IMR-90 (cell line): ENCODE measurements around the gene AMIGO3. TPM values are rescaled to one million over a fixed set of nuclear protein-coding genes. Genes with fewer than 3 reads are reported as not detected.

ENCODE experiments used
- ATAC-seq: fragments of 200-7000 bp; cut with Tn5 transposase; 2 replicates; pipeline ENCODE4 v1.9.1; 2020; ENCODE audit warnings: low read depth, mild to moderate bottlenecking, moderate library complexity
- BruUV-seq: library from RNA; stranded (reverse); fragments of 400-500 nt; replicated peaks from 2 replicates; lab custom pipeline; 2021; lab: Mats Ljungman, UMichigan
- CTCF ChIA-PET: fragments of 300-600 bp; formaldehyde crosslinking; extraction: SDS; loops from one replicate; lab custom pipeline; 2021; ENCODE audit warnings: antibody characterized with exemption; lab: Yijun Ruan, JAX
- POLR2A ChIA-PET: fragments of 300-600 bp; sonication (Branson Sonifier 250); formaldehyde crosslinking; loops from one replicate; lab custom pipeline; 2022; ENCODE audit warnings: antibody characterized with exemption; ENCODE audit not compliant: unreplicated experiment; lab: Charles Lee
- DNase-seq: peaks from one replicate; pipeline ENCODE4 v3.0.0; 2013
- H2AFZ ChIP-seq: replicated peaks from 2 replicates; pipeline ENCODE3; 2013; ENCODE audit warnings: low read length, mild to moderate bottlenecking; ENCODE audit not compliant: poor library complexity
- H2AK5ac ChIP-seq: 2 replicates; pipeline ENCODE4 v1.6.1; 2013; ENCODE audit warnings: low read depth, low read length, inconsistent platforms
- H2AK9ac ChIP-seq: replicated peaks from 2 replicates; pipeline ENCODE3; 2013; ENCODE audit warnings: mild to moderate bottlenecking, low read depth, low read length, moderate library complexity; ENCODE audit not compliant: poor library complexity
- H2BK120ac ChIP-seq: 2 replicates; pipeline ENCODE4 v1.6.1; 2013; ENCODE audit warnings: low read depth, low read length, inconsistent platforms
- H2BK15ac ChIP-seq: 3 replicates; pipeline ENCODE4 v1.6.1; 2013; ENCODE audit warnings: low read depth, low read length, inconsistent platforms
- H2BK20ac ChIP-seq: 2 replicates; pipeline ENCODE4 v1.6.1; 2013; ENCODE audit warnings: low read depth, mild to moderate bottlenecking, inconsistent platforms, low read length, moderate library complexity
- H2BK5ac ChIP-seq: 2 replicates; pipeline ENCODE4 v1.6.1; 2013; ENCODE audit warnings: mild to moderate bottlenecking, low read depth, low read length, inconsistent platforms; ENCODE audit not compliant: poor library complexity, severe bottlenecking
- H3K14ac ChIP-seq: replicated peaks from 2 replicates; pipeline ENCODE4 v1.6.1; 2013; ENCODE audit warnings: low read depth, low read length, inconsistent platforms
- H3K18ac ChIP-seq: 2 replicates; pipeline ENCODE4 v1.6.1; 2013; ENCODE audit warnings: low read depth, low read length, control low read depth
- H3K23ac ChIP-seq: 2 replicates; pipeline ENCODE4 v1.6.1; 2013; ENCODE audit warnings: low read depth, low read length, inconsistent platforms
- H3K27ac ChIP-seq: 2 replicates; pipeline ENCODE4 v1.5.1; 2013; ENCODE audit warnings: mild to moderate bottlenecking, control low read depth, low read length; ENCODE audit not compliant: insufficient read depth
- H3K27me3 ChIP-seq: 2 replicates; pipeline ENCODE4 v1.6.1; 2013; ENCODE audit warnings: low read length; ENCODE audit not compliant: control insufficient read depth, insufficient read depth
- H3K36me3 ChIP-seq: 2 replicates; pipeline ENCODE4 v1.6.1; 2013; ENCODE audit warnings: low read length, mixed read lengths; ENCODE audit not compliant: control insufficient read depth, insufficient read depth
- H3K4ac ChIP-seq: 2 replicates; pipeline ENCODE4 v1.6.1; 2013; ENCODE audit warnings: low read depth, low read length, inconsistent platforms
- H3K4me1 ChIP-seq: 2 replicates; pipeline ENCODE4 v1.6.1; 2013; ENCODE audit warnings: low read length, mixed read lengths; ENCODE audit not compliant: control insufficient read depth, insufficient read depth
- H3K4me2 ChIP-seq: 2 replicates; pipeline ENCODE4 v1.6.1; 2013; ENCODE audit warnings: low read depth, mild to moderate bottlenecking, control low read depth, low read length, moderate library complexity
- H3K4me3 ChIP-seq: 2 replicates; pipeline ENCODE4 v1.5.1; 2013; ENCODE audit warnings: low read depth, mild to moderate bottlenecking, control low read depth, low read length, moderate library complexity; ENCODE audit not compliant: insufficient read depth
- H3K56ac ChIP-seq: 2 replicates; pipeline ENCODE4 v1.6.1; 2013; ENCODE audit warnings: low read length, inconsistent platforms; ENCODE audit not compliant: insufficient read depth; ENCODE audit errors: extremely low read depth
- H3K79me1 ChIP-seq, 2 experiments: 2 replicates each; pipeline ENCODE4 v1.6.1; 2013; ENCODE audit warnings: low read length in 2 of 2, inconsistent platforms in 1 of 2, low read depth in 1 of 2
- H3K9ac ChIP-seq: 2 replicates; pipeline ENCODE4 v1.6.1; 2013; ENCODE audit warnings: low read depth, low read length, control low read depth
- H3K9me1 ChIP-seq: 2 replicates; pipeline ENCODE4 v1.6.1; 2013; ENCODE audit warnings: low read length, inconsistent platforms; ENCODE audit not compliant: insufficient read depth
- H3K9me3 ChIP-seq: 2 replicates; pipeline ENCODE4 v1.6.1; 2013; ENCODE audit warnings: low read length; ENCODE audit not compliant: control insufficient read depth, insufficient read depth
- H4K20me1 ChIP-seq: 2 replicates; pipeline ENCODE4 v1.6.1; 2013; ENCODE audit warnings: low read length, inconsistent platforms; ENCODE audit not compliant: insufficient read depth
- H4K5ac ChIP-seq: 2 replicates; pipeline ENCODE4 v1.6.1; 2013; ENCODE audit warnings: mild to moderate bottlenecking, low read depth, low read length, control low read depth
- H4K8ac ChIP-seq, 2 experiments: 2 replicates each; pipeline ENCODE4 v1.6.1; 2013; ENCODE audit warnings: low read depth in 2 of 2, low read length in 2 of 2, control low read depth in 1 of 2, inconsistent platforms in 1 of 2
- H4K91ac ChIP-seq: 2 replicates; pipeline ENCODE4 v1.6.1; 2013; ENCODE audit warnings: low read depth, low read length, inconsistent platforms; ENCODE audit not compliant: insufficient read depth
- CHD1 ChIP-seq: IDR thresholded peaks from 2 replicates; pipeline ENCODE4 v1.6.1; 2012; ENCODE audit warnings: low read depth, low read length, improper control_type of control experiment
- ELK1 ChIP-seq: fragments of 150-350 bp; IDR thresholded peaks from 2 replicates; pipeline ENCODE4 v1.6.1; 2016; ENCODE audit warnings: low read depth, mild to moderate bottlenecking, low read length, moderate library complexity, borderline replicate concordance
- FOS ChIP-seq: fragments of 150-350 bp; IDR thresholded peaks from 2 replicates; pipeline ENCODE4 v1.6.1; 2016; ENCODE audit warnings: low read depth, low read length
- MAFK ChIP-seq: IDR thresholded peaks from 2 replicates; pipeline ENCODE4 v1.6.1; 2012; ENCODE audit warnings: low read depth, low read length, improper control_type of control experiment
- MXI1 ChIP-seq: IDR thresholded peaks from 2 replicates; pipeline ENCODE4 v1.6.1; 2012; ENCODE audit warnings: low read depth, mild to moderate bottlenecking, low read length, moderate library complexity, borderline replicate concordance
- NFE2L2 ChIP-seq: fragments of 150-350 bp; IDR thresholded peaks from 2 replicates; pipeline ENCODE4 v1.6.1; 2016; ENCODE audit warnings: low read depth, mild to moderate bottlenecking, low read length
- POLR2A ChIP-seq: IDR thresholded peaks from 2 replicates; pipeline ENCODE4 v1.6.1; 2012; ENCODE audit warnings: mild to moderate bottlenecking, low read depth, low read length
- RAD21 ChIP-seq: IDR thresholded peaks from 2 replicates; pipeline ENCODE4 v1.6.1; 2012; ENCODE audit warnings: low read length, improper control_type of control experiment
- SMC3 ChIP-seq: fragments of 150-350 bp; IDR thresholded peaks from 2 replicates; pipeline ENCODE4 v1.6.1; 2016; ENCODE audit warnings: low read depth, mild to moderate bottlenecking, antibody characterized with exemption, low read length, moderate library complexity
- USF2 ChIP-seq: fragments of 150-350 bp; IDR thresholded peaks from 2 replicates; pipeline ENCODE4 v1.6.1; 2017; ENCODE audit warnings: mild to moderate bottlenecking, antibody characterized with exemption, low read length, low read depth
- WGBS, 2 experiments: methylation state at CpG; one replicate each; pipeline versions ENCODE4 v1.1.5 to v1.1.7; 2013; ENCODE audit warnings: missing lambda C conversion rate in 2 of 2; ENCODE audit not compliant: insufficient read length in 1 of 2; ENCODE audit errors: extremely low coverage in 2 of 2; 5-methylcytosine and 5-hydroxymethylcytosine counted together
- dilution Hi-C: fragments of 300-500 bp; cut with HindIII; formaldehyde crosslinking; loops from one replicate; pipeline ENCODE4 v1.14.3; 2018; ENCODE audit warnings: low sequenced_read_pairs; ENCODE audit not compliant: unreplicated experiment
- in situ Hi-C: fragments of 300-500 bp; cut with MboI; formaldehyde crosslinking; loops from 3 replicates; pipeline ENCODE4 v1.14.3; 2019; ENCODE audit warnings: low sequenced_read_pairs, inconsistent platforms, mixed read lengths
- intact Hi-C: fragments of 100-400 bp; cut with micrococcal nuclease; formaldehyde crosslinking; loops from 2 replicates; pipeline ENCODE4 v1.10.0; 2022
- polyA plus RNA-seq, 3 experiments: library from polyadenylated mRNA; depleted of rRNA; stranded (reverse); fragments of >200 nt; gene quantifications; 2 replicates each; pipeline ENCODE4 v1.2.3, GENCODE V29; 2012; ENCODE audit warnings: low replicate concordance in 1 of 3
- total RNA-seq: library from RNA; depleted of rRNA; stranded (reverse); fragments of >200 nt; gene quantifications from 2 replicates; pipeline ENCODE4 v1.2.3, GENCODE V29; 2012
- TF ChIP-seq, protein P1 (sequence below): conservative IDR thresholded peaks from 2 replicates; pipeline ENCODE4 v1.5.1; 2012; ENCODE audit warnings: mild to moderate bottlenecking, low read depth, low read length, improper control_type of control experiment

The AMIGO3 gene
- total and polyA plus RNA-seq, 2 of the 4 experiments (the other 2 are of a cell fraction) = 1.5 TPM; not detected in 1

DNA sequence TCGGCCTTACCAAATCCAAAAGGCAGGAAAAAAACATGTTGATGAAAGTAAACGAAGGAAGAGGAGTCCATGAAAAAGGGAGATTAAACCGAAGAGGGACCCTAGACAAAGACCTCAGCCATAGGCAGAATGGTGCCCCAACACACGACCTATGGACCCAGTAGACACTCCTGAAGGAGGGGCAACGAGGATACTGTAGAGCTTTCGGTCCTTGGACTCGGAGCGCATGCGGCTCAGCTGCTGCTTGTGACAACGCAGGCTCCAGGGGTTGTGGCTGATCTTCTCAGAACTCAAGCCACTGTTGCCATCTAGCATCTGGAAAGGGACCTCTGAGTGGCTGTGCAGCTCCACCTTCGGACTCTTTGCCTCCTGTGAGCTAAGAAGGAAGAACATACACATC is 13.1 kb upstream of the AMIGO3 start:
- DNase-seq (no peak), ATAC-seq (no peak)
- no peak overlapping the region for H4K5ac ChIP-seq
- peaks cover 14% of the 10 kb centered on the region; the same call in 1 of the 2 replicates for H3K9me1 ChIP-seq
- no peaks in the 10 kb centered on the region for H3K4me1 ChIP-seq
- POLR2A ChIA-PET = no interaction called here
- intact Hi-C loops (no loop called here), in situ Hi-C loops (no loop called here), dilution Hi-C loops (no loop called here)
- no peak overlapping the region for H3K18ac ChIP-seq
- H2AFZ ChIP-seq = no peak overlapping the region
- H3K23ac ChIP-seq = no peak overlapping the region
- H3K27me3 ChIP-seq = no peaks in the 10 kb centered on the region
- H2BK120ac ChIP-seq = no peak overlapping the region
- no peaks in the 10 kb centered on the region for H3K9me3 ChIP-seq
- peaks cover 45% of the 10 kb centered on the region for H3K36me3 ChIP-seq
- no peak overlapping the region for H3K14ac ChIP-seq
- no peak overlapping the region for H3K9ac ChIP-seq
- no peak overlapping the region for H2BK20ac ChIP-seq
- no peak overlapping the region for H2BK5ac ChIP-seq
- WGBS, 2 experiments = 98% methylated on average over 7 of the region's 11 CpGs; no CpG with 5 or more reads in 1 of the 2 experiments
- TF ChIP-seq CHD1 = no peak
- TF ChIP-seq USF2 = no peak
- no peak for TF ChIP-seq SMC3
- TF ChIP-seq RAD21 = no peak
- no peak for TF ChIP-seq ELK1
- TF ChIP-seq, protein P1, sequence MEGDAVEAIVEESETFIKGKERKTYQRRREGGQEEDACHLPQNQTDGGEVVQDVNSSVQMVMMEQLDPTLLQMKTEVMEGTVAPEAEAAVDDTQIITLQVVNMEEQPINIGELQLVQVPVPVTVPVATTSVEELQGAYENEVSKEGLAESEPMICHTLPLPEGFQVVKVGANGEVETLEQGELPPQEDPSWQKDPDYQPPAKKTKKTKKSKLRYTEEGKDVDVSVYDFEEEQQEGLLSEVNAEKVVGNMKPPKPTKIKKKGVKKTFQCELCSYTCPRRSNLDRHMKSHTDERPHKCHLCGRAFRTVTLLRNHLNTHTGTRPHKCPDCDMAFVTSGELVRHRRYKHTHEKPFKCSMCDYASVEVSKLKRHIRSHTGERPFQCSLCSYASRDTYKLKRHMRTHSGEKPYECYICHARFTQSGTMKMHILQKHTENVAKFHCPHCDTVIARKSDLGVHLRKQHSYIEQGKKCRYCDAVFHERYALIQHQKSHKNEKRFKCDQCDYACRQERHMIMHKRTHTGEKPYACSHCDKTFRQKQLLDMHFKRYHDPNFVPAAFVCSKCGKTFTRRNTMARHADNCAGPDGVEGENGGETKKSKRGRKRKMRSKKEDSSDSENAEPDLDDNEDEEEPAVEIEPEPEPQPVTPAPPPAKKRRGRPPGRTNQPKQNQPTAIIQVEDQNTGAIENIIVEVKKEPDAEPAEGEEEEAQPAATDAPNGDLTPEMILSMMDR = no peak
- TF ChIP-seq NFE2L2 = no peak
- no peak for TF ChIP-seq FOS
- no peak for TF ChIP-seq POLR2A
- TF ChIP-seq MAFK = no peak
- no peak for TF ChIP-seq MXI1
- no peak overlapping the region for H3K4ac ChIP-seq
- no TSS peak for BruUV-seq
- H4K8ac ChIP-seq = no peak overlapping the region
- peaks cover 8% of the 10 kb centered on the region; the same call in 1 of the 2 replicates for H4K20me1 ChIP-seq
- H3K79me1 ChIP-seq = peaks cover 9 to 43% of the 10 kb centered on the region in 2 experiments
- no peak overlapping the region for H2AK9ac ChIP-seq
- H3K56ac ChIP-seq = no peak overlapping the region
- no peak overlapping the region for H2AK5ac ChIP-seq
- H3K4me2 ChIP-seq = no peak overlapping the region
- no peak overlapping the region for H4K91ac ChIP-seq
- CTCF ChIA-PET = no interaction called here
- H3K27ac ChIP-seq = no peak overlapping the region
- no peak overlapping the region for H3K4me3 ChIP-seq
- H2BK15ac ChIP-seq = no peak overlapping the region
